ENCODE data around the gene MRM1.

The MRM1 gene

DNA sequence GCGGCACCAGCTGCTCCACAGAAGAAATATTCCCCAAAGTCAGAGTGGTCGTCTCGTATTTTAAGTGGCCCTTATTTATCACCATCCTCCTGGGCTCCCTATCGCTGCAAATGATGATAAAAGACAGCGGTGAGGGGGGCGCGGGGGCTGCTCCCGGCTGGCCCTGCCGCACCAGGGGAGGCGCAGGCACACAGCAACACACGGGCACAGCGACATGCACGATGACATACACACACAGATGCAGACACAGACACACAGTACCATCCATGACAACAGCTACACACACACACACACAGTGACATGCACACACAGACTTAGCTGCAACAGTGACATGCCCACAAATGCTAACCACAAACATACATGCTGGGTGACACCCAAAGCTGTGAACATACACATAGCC lies 52.5 kb downstream of the MRM1 start:
- TF ChIP-seq ZNF565 (CRISPR knock-in tag; conservative IDR thresholded peaks at IDR 0.05; ENCODE audit: low read depth), result no peak
- TF ChIP-seq TCF4 (CRISPR knock-in tag; IDR thresholded peaks at IDR 0.05; ENCODE audit: borderline replicate concordance), result no peak
- ATAC-seq, result no peak

DNA sequence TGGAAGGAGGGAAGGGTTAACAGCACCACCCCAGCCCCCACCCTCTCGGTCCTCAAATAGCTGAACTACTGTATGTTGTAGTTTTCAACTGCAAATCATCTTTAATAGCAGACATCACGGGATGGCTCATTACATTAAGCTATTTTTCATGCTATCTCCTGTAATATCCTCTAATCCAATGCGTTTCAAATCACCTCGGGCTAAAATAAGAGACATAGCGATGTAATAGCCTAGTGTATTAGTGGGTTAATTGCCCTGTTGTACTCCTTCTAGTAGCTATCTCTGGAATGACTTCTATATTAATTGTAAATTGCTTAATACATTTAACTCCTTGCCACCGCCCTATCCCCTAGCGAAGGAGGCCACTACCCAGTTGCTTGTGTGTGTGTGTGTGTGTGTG lies 54.3 kb downstream of the MRM1 start:
- ATAC-seq, result no peak
- no peak for TF ChIP-seq TCF4 (CRISPR knock-in tag; IDR thresholded peaks at IDR 0.05; ENCODE audit: borderline replicate concordance)
- no peak for TF ChIP-seq CSDC2 (CRISPR knock-in tag; IDR thresholded peaks at IDR 0.05)
- TF ChIP-seq OSR1 (CRISPR knock-in tag; IDR thresholded peaks at IDR 0.05), result no peak
- no peak for TF ChIP-seq PPARA (CRISPR knock-in tag; IDR thresholded peaks at IDR 0.05; ENCODE audit: borderline replicate concordance)
- no peak for TF ChIP-seq ZFP30 (CRISPR knock-in tag; IDR thresholded peaks at IDR 0.05)
- TF ChIP-seq, protein P1, sequence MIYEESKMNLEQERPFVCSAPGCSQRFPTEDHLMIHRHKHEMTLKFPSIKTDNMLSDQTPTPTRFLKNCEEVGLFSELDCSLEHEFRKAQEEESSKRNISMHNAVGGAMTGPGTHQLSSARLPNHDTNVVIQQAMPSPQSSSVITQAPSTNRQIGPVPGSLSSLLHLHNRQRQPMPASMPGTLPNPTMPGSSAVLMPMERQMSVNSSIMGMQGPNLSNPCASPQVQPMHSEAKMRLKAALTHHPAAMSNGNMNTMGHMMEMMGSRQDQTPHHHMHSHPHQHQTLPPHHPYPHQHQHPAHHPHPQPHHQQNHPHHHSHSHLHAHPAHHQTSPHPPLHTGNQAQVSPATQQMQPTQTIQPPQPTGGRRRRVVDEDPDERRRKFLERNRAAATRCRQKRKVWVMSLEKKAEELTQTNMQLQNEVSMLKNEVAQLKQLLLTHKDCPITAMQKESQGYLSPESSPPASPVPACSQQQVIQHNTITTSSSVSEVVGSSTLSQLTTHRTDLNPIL (CRISPR knock-in tag; IDR thresholded peaks at IDR 0.05; ENCODE audit: low read depth), result no peak
- no peak for TF ChIP-seq ZNF565 (CRISPR knock-in tag; conservative IDR thresholded peaks at IDR 0.05; ENCODE audit: low read depth)
- no peak for TF ChIP-seq ARNTL (CRISPR knock-in tag; IDR thresholded peaks at IDR 0.05; ENCODE audit: borderline replicate concordance, low read depth)
- TF ChIP-seq TSHZ2 (CRISPR knock-in tag; IDR thresholded peaks at IDR 0.05), result no peak
- no peak for TF ChIP-seq ZNF70 (CRISPR knock-in tag; IDR thresholded peaks at IDR 0.05)
- no peak for TF ChIP-seq ESRRG (CRISPR knock-in tag; IDR thresholded peaks at IDR 0.05)
- TF ChIP-seq RARB (CRISPR knock-in tag; IDR thresholded peaks at IDR 0.05), result no peak
- TF ChIP-seq ZC3H10 (CRISPR knock-in tag; IDR thresholded peaks at IDR 0.05), result no peak
- TF ChIP-seq GLIS3 (CRISPR knock-in tag; IDR thresholded peaks at IDR 0.05), result no peak
- TF ChIP-seq, protein P2, sequence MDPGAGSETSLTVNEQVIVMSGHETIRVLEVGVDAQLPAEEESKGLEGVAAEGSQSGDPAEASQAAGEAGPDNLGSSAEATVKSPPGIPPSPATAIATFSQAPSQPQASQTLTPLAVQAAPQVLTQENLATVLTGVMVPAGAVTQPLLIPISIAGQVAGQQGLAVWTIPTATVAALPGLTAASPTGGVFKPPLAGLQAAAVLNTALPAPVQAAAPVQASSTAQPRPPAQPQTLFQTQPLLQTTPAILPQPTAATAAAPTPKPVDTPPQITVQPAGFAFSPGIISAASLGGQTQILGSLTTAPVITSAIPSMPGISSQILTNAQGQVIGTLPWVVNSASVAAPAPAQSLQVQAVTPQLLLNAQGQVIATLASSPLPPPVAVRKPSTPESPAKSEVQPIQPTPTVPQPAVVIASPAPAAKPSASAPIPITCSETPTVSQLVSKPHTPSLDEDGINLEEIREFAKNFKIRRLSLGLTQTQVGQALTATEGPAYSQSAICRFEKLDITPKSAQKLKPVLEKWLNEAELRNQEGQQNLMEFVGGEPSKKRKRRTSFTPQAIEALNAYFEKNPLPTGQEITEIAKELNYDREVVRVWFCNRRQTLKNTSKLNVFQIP (CRISPR knock-in tag; IDR thresholded peaks at IDR 0.05; ENCODE audit: borderline replicate concordance, low read depth), result no peak
- no peak for TF ChIP-seq CSRNP3 (CRISPR knock-in tag; IDR thresholded peaks at IDR 0.05)
- no peak for TF ChIP-seq TOX (CRISPR knock-in tag; IDR thresholded peaks at IDR 0.05; ENCODE audit: borderline replicate concordance)

DNA sequence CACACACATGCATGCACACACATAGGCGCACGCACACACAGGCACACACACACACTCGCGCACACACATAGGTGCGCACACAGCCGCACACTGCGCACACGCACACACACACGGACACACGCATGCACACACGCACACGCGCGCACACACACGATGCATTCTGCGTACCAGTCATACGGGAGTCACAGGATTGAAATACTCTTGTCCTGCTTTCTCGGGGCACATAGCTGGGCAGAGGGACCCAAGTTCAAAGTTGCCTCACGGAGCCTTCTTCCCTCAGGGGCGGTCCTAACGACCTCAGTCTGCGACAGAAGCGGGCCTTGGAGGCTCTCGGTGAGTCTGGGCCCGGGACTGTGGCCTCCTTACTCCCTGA lies 56.0 kb downstream of the MRM1 start:
- no peak for ATAC-seq
- TF ChIP-seq, protein P3, sequence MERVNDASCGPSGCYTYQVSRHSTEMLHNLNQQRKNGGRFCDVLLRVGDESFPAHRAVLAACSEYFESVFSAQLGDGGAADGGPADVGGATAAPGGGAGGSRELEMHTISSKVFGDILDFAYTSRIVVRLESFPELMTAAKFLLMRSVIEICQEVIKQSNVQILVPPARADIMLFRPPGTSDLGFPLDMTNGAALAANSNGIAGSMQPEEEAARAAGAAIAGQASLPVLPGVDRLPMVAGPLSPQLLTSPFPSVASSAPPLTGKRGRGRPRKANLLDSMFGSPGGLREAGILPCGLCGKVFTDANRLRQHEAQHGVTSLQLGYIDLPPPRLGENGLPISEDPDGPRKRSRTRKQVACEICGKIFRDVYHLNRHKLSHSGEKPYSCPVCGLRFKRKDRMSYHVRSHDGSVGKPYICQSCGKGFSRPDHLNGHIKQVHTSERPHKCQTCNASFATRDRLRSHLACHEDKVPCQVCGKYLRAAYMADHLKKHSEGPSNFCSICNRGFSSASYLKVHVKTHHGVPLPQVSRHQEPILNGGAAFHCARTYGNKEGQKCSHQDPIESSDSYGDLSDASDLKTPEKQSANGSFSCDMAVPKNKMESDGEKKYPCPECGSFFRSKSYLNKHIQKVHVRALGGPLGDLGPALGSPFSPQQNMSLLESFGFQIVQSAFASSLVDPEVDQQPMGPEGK (CRISPR knock-in tag; IDR thresholded peaks at IDR 0.05; ENCODE audit: borderline replicate concordance), result no peak
- no peak for TF ChIP-seq CSDC2 (CRISPR knock-in tag; IDR thresholded peaks at IDR 0.05)
- TF ChIP-seq ZC3H10 (CRISPR knock-in tag; IDR thresholded peaks at IDR 0.05), result no peak
- TF ChIP-seq ZFP3 (CRISPR knock-in tag; IDR thresholded peaks at IDR 0.05), result no peak
- no peak for TF ChIP-seq ZFP30 (CRISPR knock-in tag; IDR thresholded peaks at IDR 0.05)
- no peak for TF ChIP-seq TOX (CRISPR knock-in tag; IDR thresholded peaks at IDR 0.05; ENCODE audit: borderline replicate concordance)
- TF ChIP-seq OSR1 (CRISPR knock-in tag; IDR thresholded peaks at IDR 0.05), result no peak
- no peak for TF ChIP-seq CSRNP3 (CRISPR knock-in tag; IDR thresholded peaks at IDR 0.05)
- no peak for TF ChIP-seq ISL1 (CRISPR knock-in tag; IDR thresholded peaks at IDR 0.05)
- no peak for TF ChIP-seq PPARA (CRISPR knock-in tag; IDR thresholded peaks at IDR 0.05; ENCODE audit: borderline replicate concordance)
- TF ChIP-seq ARNTL (CRISPR knock-in tag; IDR thresholded peaks at IDR 0.05; ENCODE audit: borderline replicate concordance, low read depth), result no peak
